ENCODE data around the gene CENPVL2. TPM values are rescaled to one million over a fixed set of nuclear protein-coding genes. Genes with fewer than 3 reads are reported as not detected.
"Not testable (repeated sequence)": the region's sequence is repeated elsewhere in the genome, so short reads cannot be mapped to it uniquely, and the experiment has no call there.

CENPVL2 gene
- total RNA-seq, result not detected

- not testable (repeated sequence) for H3K4me1 ChIP-seq, H3K9me3 ChIP-seq, DNase-seq, H3K36me3 ChIP-seq, H3K27me3 ChIP-seq, H3K27ac ChIP-seq, H3K4me3 ChIP-seq
These were observed at the start of gene CENPVL2 for GRCh38 chrX:51682720-51683062. CENPVL2 (minus strand) TSS chrX:51682831; CDS start chrX:51682831, 0 bp downstream.

GRCh38 chrX:51728202-51728601 lies 45.6 kb upstream of the CENPVL2 start:
- DNase-seq, result no peak
- H3K4me1 ChIP-seq, result no peaks in the 10 kb centered on the region
- TF ChIP-seq CTCF (IDR thresholded peaks at IDR 0.05), result no peak
- no peak for TF ChIP-seq POLR2A (IDR thresholded peaks at IDR 0.05)
- no peaks in the 10 kb centered on the region for H3K9me3 ChIP-seq
- H3K27me3 ChIP-seq, result no peaks in the 10 kb centered on the region
- no peak overlapping the region for H3K4me3 ChIP-seq
- H3K36me3 ChIP-seq, result no peaks in the 10 kb centered on the region
- H3K27ac ChIP-seq, result no peak overlapping the region

GRCh38 chrX:51712943-51713647 lies 30.5 kb upstream of the CENPVL2 start:
- H3K9me3 ChIP-seq, DNase-seq, H3K36me3 ChIP-seq, H3K4me3 ChIP-seq, H3K27ac ChIP-seq, H3K4me1 ChIP-seq, H3K27me3 ChIP-seq: not testable (repeated sequence)

GRCh38 chrX:51710277-51711164 lies 27.9 kb upstream of the CENPVL2 start, which contains the start of gene CENPVL1:
CENPVL1 (plus strand) TSS chrX:51710512; CDS start chrX:51710512, 0 bp downstream.
- H3K4me3 ChIP-seq, H3K27me3 ChIP-seq, H3K36me3 ChIP-seq, H3K9me3 ChIP-seq, H3K27ac ChIP-seq, H3K4me1 ChIP-seq, DNase-seq: not testable (repeated sequence)

GRCh38 chrX:51697397-51697796 lies 14.8 kb upstream of the CENPVL2 start:
- Histone ChIP-seq H3K36me3 (no peaks in the 10 kb centered on the region), H3K4me1 (no peaks in the 10 kb centered on the region), H3K27me3 (no peaks in the 10 kb centered on the region), H3K27ac (no peak overlapping the region), H3K9me3 (no peaks in the 10 kb centered on the region), H3K4me3 (no peak overlapping the region)
- TF ChIP-seq CTCF (IDR thresholded peaks at IDR 0.05), result no peak
- no peak for TF ChIP-seq POLR2A (IDR thresholded peaks at IDR 0.05)
- DNase-seq, result no peak

- H3K36me3 ChIP-seq, result no peaks in the 10 kb centered on the region
- no peak overlapping the region for H3K27ac ChIP-seq
- no peaks in the 10 kb centered on the region for H3K9me3 ChIP-seq
- H3K4me1 ChIP-seq, result no peaks in the 10 kb centered on the region
- DNase-seq, result peak in 1 of 3 donors; percentile 3
- no peak overlapping the region for H3K4me3 ChIP-seq
- H3K27me3 ChIP-seq, result no peaks in the 10 kb centered on the region
- no peak for TF ChIP-seq CTCF (IDR thresholded peaks at IDR 0.05)
- TF ChIP-seq POLR2A (IDR thresholded peaks at IDR 0.05), result no peak
These were observed 11.6 kb upstream of the CENPVL2 start for GRCh38 chrX:51694254-51694653.

GRCh38 chrX:51681808-51682719 lies 567 bp downstream of the CENPVL2 start:
- H3K27ac ChIP-seq, H3K9me3 ChIP-seq, H3K4me1 ChIP-seq, DNase-seq, H3K4me3 ChIP-seq, H3K27me3 ChIP-seq, H3K36me3 ChIP-seq: not testable (repeated sequence)

GRCh38 chrX:51679689-51680433 lies 2.8 kb downstream of the CENPVL2 start:
- not testable (repeated sequence) for H3K27me3 ChIP-seq, DNase-seq

More at GRCh38 chrX:51679689-51680433, 2.8 kb downstream of the CENPVL2 start:
- H3K4me1 ChIP-seq, H3K9me3 ChIP-seq, H3K36me3 ChIP-seq, H3K4me3 ChIP-seq, H3K27ac ChIP-seq: not testable (repeated sequence)

Data from Peyer's patch (tissue), 4 donors.